ENCODE results near the gene SLC36A1. TPM values are rescaled to one million over a fixed set of nuclear protein-coding genes. Genes with fewer than 3 reads are reported as not detected.

Gene SLC36A1
- total RNA-seq, 1 experiment from 2014 or later = 13.6 TPM

DNA sequence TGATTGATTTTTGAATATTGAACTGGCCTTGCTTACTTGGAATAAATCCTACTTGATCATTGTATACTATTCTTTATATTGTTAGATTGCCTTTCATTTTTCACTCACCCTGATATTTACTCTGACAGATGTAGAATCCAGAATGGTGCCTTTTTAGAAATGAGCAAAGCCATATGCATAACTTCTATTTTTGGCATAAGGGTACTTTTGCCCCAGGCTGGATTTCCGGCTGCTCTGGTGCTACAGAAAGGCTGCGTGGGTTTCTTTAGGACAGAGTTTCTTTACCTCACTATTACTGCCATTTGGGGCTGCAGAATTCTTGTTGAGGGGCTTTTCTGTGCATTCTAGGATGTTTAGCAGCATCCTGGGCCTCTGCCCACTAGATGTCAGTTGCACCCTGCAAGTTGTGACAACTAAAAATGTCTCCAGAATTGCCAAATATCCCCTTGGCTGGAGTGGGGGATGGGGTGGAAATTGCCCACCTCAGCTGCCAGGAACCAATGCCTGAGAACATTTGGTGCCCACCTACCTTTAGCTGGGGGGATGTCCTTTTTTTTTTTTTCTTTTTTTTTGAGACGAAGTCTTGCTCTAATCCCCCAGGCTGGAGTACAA, 50.1 kb downstream of the SLC36A1 start:
- no peaks in the 10 kb centered on the region for H3K4me1 ChIP-seq (ENCODE audit: control insufficient read depth, insufficient read depth, low read length)
- no peak for ATAC-seq
- intact Hi-C loops (cut with micrococcal nuclease; ENCODE audit: unreplicated experiment) = no loop called here
- H3K27ac ChIP-seq (ENCODE audit: low read length) = no peak overlapping the region
- ChIA-PET CTCF (no interaction called here), POLR2A (no interaction called here)
- in situ Hi-C loops (cut with HindIII; ENCODE audit: low pct_unique_long_range_greater_than_20kb, low sequenced_read_pairs) = no loop called here
- H3K4me3 ChIP-seq (ENCODE audit: low read depth in 2 of 2, low read length in 2 of 2) = no peak overlapping the region
- TF ChIP-seq TCF7L2 (IDR thresholded peaks at IDR 0.05; ENCODE audit: low read depth, low read length) (no peak), POLR2AphosphoS5 (IDR thresholded peaks at IDR 0.05; ENCODE audit: low read depth, low read length) (no peak), SIN3A (IDR thresholded peaks at IDR 0.05; ENCODE audit: borderline replicate concordance, insufficient read depth, low read depth, low read length) (no peak)
- TF ChIP-seq, protein P1, sequence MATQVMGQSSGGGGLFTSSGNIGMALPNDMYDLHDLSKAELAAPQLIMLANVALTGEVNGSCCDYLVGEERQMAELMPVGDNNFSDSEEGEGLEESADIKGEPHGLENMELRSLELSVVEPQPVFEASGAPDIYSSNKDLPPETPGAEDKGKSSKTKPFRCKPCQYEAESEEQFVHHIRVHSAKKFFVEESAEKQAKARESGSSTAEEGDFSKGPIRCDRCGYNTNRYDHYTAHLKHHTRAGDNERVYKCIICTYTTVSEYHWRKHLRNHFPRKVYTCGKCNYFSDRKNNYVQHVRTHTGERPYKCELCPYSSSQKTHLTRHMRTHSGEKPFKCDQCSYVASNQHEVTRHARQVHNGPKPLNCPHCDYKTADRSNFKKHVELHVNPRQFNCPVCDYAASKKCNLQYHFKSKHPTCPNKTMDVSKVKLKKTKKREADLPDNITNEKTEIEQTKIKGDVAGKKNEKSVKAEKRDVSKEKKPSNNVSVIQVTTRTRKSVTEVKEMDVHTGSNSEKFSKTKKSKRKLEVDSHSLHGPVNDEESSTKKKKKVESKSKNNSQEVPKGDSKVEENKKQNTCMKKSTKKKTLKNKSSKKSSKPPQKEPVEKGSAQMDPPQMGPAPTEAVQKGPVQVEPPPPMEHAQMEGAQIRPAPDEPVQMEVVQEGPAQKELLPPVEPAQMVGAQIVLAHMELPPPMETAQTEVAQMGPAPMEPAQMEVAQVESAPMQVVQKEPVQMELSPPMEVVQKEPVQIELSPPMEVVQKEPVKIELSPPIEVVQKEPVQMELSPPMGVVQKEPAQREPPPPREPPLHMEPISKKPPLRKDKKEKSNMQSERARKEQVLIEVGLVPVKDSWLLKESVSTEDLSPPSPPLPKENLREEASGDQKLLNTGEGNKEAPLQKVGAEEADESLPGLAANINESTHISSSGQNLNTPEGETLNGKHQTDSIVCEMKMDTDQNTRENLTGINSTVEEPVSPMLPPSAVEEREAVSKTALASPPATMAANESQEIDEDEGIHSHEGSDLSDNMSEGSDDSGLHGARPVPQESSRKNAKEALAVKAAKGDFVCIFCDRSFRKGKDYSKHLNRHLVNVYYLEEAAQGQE (IDR thresholded peaks at IDR 0.05; ENCODE audit: insufficient read depth in 1 of 2, low read depth in 2 of 2, low read length in 1 of 2) = no peak
- TF ChIP-seq, protein P2, sequence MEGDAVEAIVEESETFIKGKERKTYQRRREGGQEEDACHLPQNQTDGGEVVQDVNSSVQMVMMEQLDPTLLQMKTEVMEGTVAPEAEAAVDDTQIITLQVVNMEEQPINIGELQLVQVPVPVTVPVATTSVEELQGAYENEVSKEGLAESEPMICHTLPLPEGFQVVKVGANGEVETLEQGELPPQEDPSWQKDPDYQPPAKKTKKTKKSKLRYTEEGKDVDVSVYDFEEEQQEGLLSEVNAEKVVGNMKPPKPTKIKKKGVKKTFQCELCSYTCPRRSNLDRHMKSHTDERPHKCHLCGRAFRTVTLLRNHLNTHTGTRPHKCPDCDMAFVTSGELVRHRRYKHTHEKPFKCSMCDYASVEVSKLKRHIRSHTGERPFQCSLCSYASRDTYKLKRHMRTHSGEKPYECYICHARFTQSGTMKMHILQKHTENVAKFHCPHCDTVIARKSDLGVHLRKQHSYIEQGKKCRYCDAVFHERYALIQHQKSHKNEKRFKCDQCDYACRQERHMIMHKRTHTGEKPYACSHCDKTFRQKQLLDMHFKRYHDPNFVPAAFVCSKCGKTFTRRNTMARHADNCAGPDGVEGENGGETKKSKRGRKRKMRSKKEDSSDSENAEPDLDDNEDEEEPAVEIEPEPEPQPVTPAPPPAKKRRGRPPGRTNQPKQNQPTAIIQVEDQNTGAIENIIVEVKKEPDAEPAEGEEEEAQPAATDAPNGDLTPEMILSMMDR (IDR thresholded peaks at IDR 0.05) = no peak
- DNase-seq (ENCODE audit: low read depth, low spot score) = no peak
- no peaks in the 10 kb centered on the region for H3K9me3 ChIP-seq (ENCODE audit: control insufficient read depth, insufficient read depth, low read depth, low read length)
- no peaks in the 10 kb centered on the region for H3K36me3 ChIP-seq (ENCODE audit: control insufficient read depth, insufficient read depth, low read length)
- no TSS peak for BruUV-seq (replicated peaks)
- no peaks in the 10 kb centered on the region for H3K27me3 ChIP-seq (ENCODE audit: control insufficient read depth, insufficient read depth, low read length)

DNA sequence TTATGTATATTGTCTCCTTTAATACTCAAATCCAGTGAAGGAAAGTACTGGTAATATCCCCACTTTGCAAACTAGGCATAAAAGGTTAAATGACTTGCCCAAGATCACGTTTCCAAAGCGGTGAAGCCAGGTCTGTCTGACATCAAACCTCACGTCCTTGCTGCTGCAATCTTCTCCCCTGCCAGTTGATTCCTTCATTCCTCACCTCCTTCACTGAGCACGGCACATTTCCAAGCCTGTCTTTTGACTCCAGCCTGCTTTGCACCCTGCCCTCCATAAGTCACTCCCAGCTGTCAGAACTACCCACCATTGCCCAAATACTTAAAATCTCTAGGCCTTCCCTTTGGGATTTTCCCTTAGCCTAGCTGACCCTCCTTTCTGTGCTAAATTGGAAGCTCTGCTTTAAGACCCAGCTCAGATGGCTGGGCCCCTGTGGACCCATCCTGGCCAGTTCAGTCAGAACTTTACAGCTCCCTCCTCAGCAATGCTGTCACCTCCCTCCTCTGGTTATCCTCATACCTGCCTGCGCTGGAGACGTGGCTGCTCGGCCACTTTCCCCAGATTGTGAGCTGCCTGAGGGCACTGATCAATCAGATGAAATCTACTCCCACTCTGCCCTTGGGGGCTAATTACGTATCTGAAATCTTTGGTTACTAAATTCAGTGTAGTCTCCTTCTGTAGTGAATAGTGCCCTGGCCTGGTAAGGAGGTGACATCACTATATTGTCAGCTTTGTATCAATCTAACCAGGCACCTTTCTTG, 51.2 kb downstream of the SLC36A1 start:
- Histone ChIP-seq H3K4me3 (ENCODE audit: low read depth in 2 of 2, low read length in 2 of 2) (no peak overlapping the region), H3K9me3 (ENCODE audit: control insufficient read depth, insufficient read depth, low read depth, low read length) (no peaks in the 10 kb centered on the region), H3K4me1 (ENCODE audit: control insufficient read depth, insufficient read depth, low read length) (no peaks in the 10 kb centered on the region), H3K36me3 (ENCODE audit: control insufficient read depth, insufficient read depth, low read length) (no peaks in the 10 kb centered on the region), H3K27ac (ENCODE audit: low read length) (no peak overlapping the region), H3K27me3 (ENCODE audit: control insufficient read depth, insufficient read depth, low read length) (no peaks in the 10 kb centered on the region)
- in situ Hi-C loops (cut with HindIII; ENCODE audit: low pct_unique_long_range_greater_than_20kb, low sequenced_read_pairs) = no loop called here
- TF ChIP-seq SIN3A (IDR thresholded peaks at IDR 0.05; ENCODE audit: borderline replicate concordance, insufficient read depth, low read depth, low read length) (no peak), POLR2AphosphoS5 (IDR thresholded peaks at IDR 0.05; ENCODE audit: low read depth, low read length) (no peak), TCF7L2 (IDR thresholded peaks at IDR 0.05; ENCODE audit: low read depth, low read length) (no peak)
- TF ChIP-seq, protein P2 (IDR thresholded peaks at IDR 0.05) = no peak
- TF ChIP-seq, protein P1 (IDR thresholded peaks at IDR 0.05; ENCODE audit: insufficient read depth in 1 of 2, low read depth in 2 of 2, low read length in 1 of 2) = no peak
- intact Hi-C loops (cut with micrococcal nuclease; ENCODE audit: unreplicated experiment) = no loop called here
- ChIA-PET POLR2A (interaction anchor here (0.5 kb wide), 1 partner anchor 125 kb away, joined by 3 read pairs; no protein-coding TSS in a partner anchor), CTCF (interaction anchor here (0.6 to 1.1 kb wide), 2 partner anchors 154 to 373 kb away, joined by 3 to 4 read pairs; no protein-coding TSS in a partner anchor)
- DNase-seq (ENCODE audit: low read depth, low spot score) = no peak
- no peak for ATAC-seq
- BruUV-seq (replicated peaks) = no TSS peak
